NOMO-1 treated with dmso at 0.1 percent for 144 hours (cell line): ENCODE data around the gene NUAK1.
"Not testable (repeated sequence)": the region's sequence is repeated elsewhere in the genome, so short reads cannot be mapped to it uniquely, and the experiment has no call there.

ENCODE experiments used
- DNase-seq: peaks from one replicate; lab custom pipeline; 2025; ENCODE audit not compliant: unreplicated experiment; lab: John Stamatoyannopoulos, UW

The NUAK1 gene

GRCh38 chr12:106037524-106038298 lies 101.0 kb downstream of the NUAK1 start:
- no peak for DNase-seq

- no peak for DNase-seq
Measured at GRCh38 chr12:106035421-106035820, 103.3 kb downstream of the NUAK1 start.

- no peak for DNase-seq
Measured at GRCh38 chr12:106034316-106034715, 104.4 kb downstream of the NUAK1 start.

- no peak for DNase-seq
Measured at GRCh38 chr12:106033161-106033675, 105.5 kb downstream of the NUAK1 start.

GRCh38 chr12:106032623-106032925 lies 106.2 kb downstream of the NUAK1 start:
- no peak for DNase-seq

GRCh38 chr12:106031761-106032622 lies 106.8 kb downstream of the NUAK1 start:
- DNase-seq = no peak

- peak; percentile 52 for DNase-seq
Measured at GRCh38 chr12:106030210-106031071, 108.3 kb downstream of the NUAK1 start.

- no peak for DNase-seq
Measured at GRCh38 chr12:106029532-106029931, 109.2 kb downstream of the NUAK1 start.

- no peak for DNase-seq
Measured at GRCh38 chr12:106027911-106028310, 110.8 kb downstream of the NUAK1 start.

GRCh38 chr12:106027286-106027685 lies 111.5 kb downstream of the NUAK1 start:
- no peak for DNase-seq

GRCh38 chr12:106025129-106025528 lies 113.6 kb downstream of the NUAK1 start:
- DNase-seq = no peak

- no peak for DNase-seq
Measured at GRCh38 chr12:106023039-106023438, 115.7 kb downstream of the NUAK1 start.

GRCh38 chr12:106022568-106023012 lies 116.2 kb downstream of the NUAK1 start:
- no peak for DNase-seq

GRCh38 chr12:106021516-106021915 lies 117.2 kb downstream of the NUAK1 start:
- no peak for DNase-seq

- DNase-seq = no peak
Measured at GRCh38 chr12:106020736-106021135, 118.0 kb downstream of the NUAK1 start.

- DNase-seq = no peak
Measured at GRCh38 chr12:106019144-106019543, 119.6 kb downstream of the NUAK1 start.

- DNase-seq = no peak
Measured at GRCh38 chr12:106018286-106018685, 120.5 kb downstream of the NUAK1 start.

- not testable (repeated sequence) for DNase-seq
Measured at GRCh38 chr12:106016601-106017278, 122.0 kb downstream of the NUAK1 start.

GRCh38 chr12:106015646-106016045 lies 123.1 kb downstream of the NUAK1 start:
- no peak for DNase-seq

GRCh38 chr12:106013941-106014340 lies 124.8 kb downstream of the NUAK1 start:
- DNase-seq = no peak
